A673 (cell line): Measurements from ENCODE around the gene TSPAN2.

Experiments
- CTCF ChIP-seq: fragments of 300-800, 200-600 bp; sonication (generic); conservative IDR thresholded peaks from 2 replicates; pipeline ENCODE4 v1.5.1; 2017; ENCODE audit warnings: low read depth, mild to moderate bottlenecking, antibody characterized with exemption, low read length, moderate library complexity, mixed read lengths
- EZH2 ChIP-seq: fragments of 200-600 bp; sonication (generic); IDR thresholded peaks from 2 replicates; pipeline ENCODE4 v1.6.1; 2017; ENCODE audit warnings: borderline replicate concordance, low read depth, mild to moderate bottlenecking, mixed read lengths, antibody characterized with exemption, low read length; ENCODE audit not compliant: poor library complexity, severe bottlenecking

- TF ChIP-seq CTCF (no peak), EZH2 (no peak)
These were observed 27.2 kb upstream of the TSPAN2 start for GRCh38 chr1:115116512-115116911.
